H1 (cell line): ENCODE measurements around the gene SLC26A8. TPM values are rescaled to one million over a fixed set of nuclear protein-coding genes. Genes with fewer than 3 reads are reported as not detected.

ENCODE experiments used
- CTCF ChIA-PET: fragments of 300-600 bp; sonication (Branson Sonifier 250); formaldehyde crosslinking; loops from one replicate; lab custom pipeline; 2021; ENCODE audit not compliant: partially characterized antibody; lab: Charles Lee
- POLR2A ChIA-PET: fragments of 300-600 bp; sonication (Branson Sonifier 250); formaldehyde crosslinking; loops from one replicate; lab custom pipeline; 2021; ENCODE audit warnings: inconsistent platforms; ENCODE audit not compliant: partially characterized antibody; lab: Charles Lee
- DNase-seq, 2 experiments: peaks; one replicate each; pipeline versions ENCODE4 v3.0.0 to v3.0.0-alpha.2; 2010 to 2022; ENCODE audit warnings: low spot score in 2 of 2, low read depth in 1 of 2, mixed read lengths in 1 of 2
- FAIRE-seq: peaks from 2 replicates; lab custom pipeline; 2011; peaks lifted over from hg19 to GRCh38; lab: Jason Lieb, UNC
- H2AFZ ChIP-seq: 2 replicates; pipeline ENCODE4 v1.8.1; 2012; ENCODE audit warnings: low read length, inconsistent platforms
- H2AK5ac ChIP-seq: 2 replicates; pipeline ENCODE4 v1.6.1; 2013; ENCODE audit warnings: low read depth, low read length
- H2BK120ac ChIP-seq: replicated peaks from 2 replicates; pipeline ENCODE3; 2013; ENCODE audit warnings: low read depth, low read length, inconsistent platforms
- H2BK12ac ChIP-seq: 2 replicates; pipeline ENCODE4 v1.6.1; 2013; ENCODE audit warnings: low read depth, low read length
- H2BK15ac ChIP-seq: 2 replicates; pipeline ENCODE4 v1.6.1; 2013; ENCODE audit warnings: low read length
- H2BK20ac ChIP-seq: 2 replicates; pipeline ENCODE4 v1.6.1; 2013; ENCODE audit warnings: low read length
- H2BK5ac ChIP-seq: 2 replicates; pipeline ENCODE4 v1.6.1; 2013; ENCODE audit warnings: low read depth, low read length
- H3K14ac ChIP-seq: 2 replicates; pipeline ENCODE4 v1.6.1; 2013; ENCODE audit warnings: inconsistent platforms; ENCODE audit not compliant: insufficient read length
- H3K18ac ChIP-seq: 2 replicates; pipeline ENCODE4 v1.6.1; 2013; ENCODE audit warnings: low read length; ENCODE audit errors: extremely low read depth
- H3K23ac ChIP-seq: 2 replicates; pipeline ENCODE4 v1.6.1; 2013; ENCODE audit warnings: inconsistent platforms; ENCODE audit not compliant: insufficient read length
- H3K23me2 ChIP-seq: 2 replicates; pipeline ENCODE4 v1.6.1; 2013; ENCODE audit warnings: low read depth, low read length
- H3K27ac ChIP-seq: 2 replicates; pipeline ENCODE4 v1.6.1; 2011; ENCODE audit warnings: low read depth, low read length, inconsistent platforms
- H3K27me3 ChIP-seq, 4 experiments: replicated peaks in 1 of 4; 1 replicate in 1 of 4; 2 replicates in 3 of 4; pipeline versions ENCODE4 v1.6.1 to v1.8.1; 2011 to 2013; ENCODE audit warnings: low read length in 3 of 4, mild to moderate bottlenecking in 3 of 4, inconsistent platforms in 2 of 4, mixed read lengths in 2 of 4, moderate library complexity in 1 of 4; ENCODE audit not compliant: control insufficient read depth in 3 of 4, insufficient read depth in 3 of 4; ENCODE audit errors: extremely low read depth in 1 of 4
- H3K36me3 ChIP-seq, 4 experiments: 2 replicates each; pipeline versions ENCODE4 v1.6.1 to v1.8.1; 2011 to 2013; ENCODE audit warnings: mild to moderate bottlenecking in 4 of 4, low read length in 3 of 4, moderate library complexity in 2 of 4, control low read depth in 1 of 4, inconsistent platforms in 1 of 4; ENCODE audit not compliant: insufficient read depth in 4 of 4, control insufficient read depth in 2 of 4
- H3K4ac ChIP-seq: replicated peaks from 2 replicates; pipeline ENCODE3; 2013; ENCODE audit warnings: low read length, low read depth, mixed read lengths, inconsistent platforms; ENCODE audit not compliant: insufficient read length
- H3K4me1 ChIP-seq, 4 experiments: replicated peaks in 1 of 4; 1 replicate in 1 of 4; 2 replicates in 3 of 4; pipeline versions ENCODE4 v1.6.1 to v1.8.1; 2011 to 2013; ENCODE audit warnings: low read length in 3 of 4, inconsistent platforms in 2 of 4, mixed read lengths in 1 of 4; ENCODE audit not compliant: insufficient read depth in 4 of 4, control insufficient read depth in 3 of 4
- H3K4me2 ChIP-seq, 2 experiments: 2 replicates each; pipeline versions ENCODE4 v1.6.1 to v1.8.1; 2011 to 2013; ENCODE audit warnings: low read depth in 2 of 2, low read length in 2 of 2, control low read depth in 1 of 2, inconsistent platforms in 1 of 2, mild to moderate bottlenecking in 1 of 2; ENCODE audit not compliant: insufficient read depth in 1 of 2
- H3K4me3 ChIP-seq, 4 experiments: fragments of 200-600, 300-600 bp in 1 of 4; sonication (generic), shearing (Covaris generic), sonication (Bioruptor Twin) in 1 of 4; 2 replicates each; pipeline versions ENCODE4 v1.5.1 to v1.8.1; 2011 to 2016; ENCODE audit warnings: low read length in 4 of 4, low read depth in 3 of 4, control low read depth in 2 of 4, inconsistent platforms in 2 of 4, mild to moderate bottlenecking in 2 of 4, mixed read lengths in 1 of 4, moderate library complexity in 1 of 4; ENCODE audit not compliant: insufficient read depth in 2 of 4; ENCODE audit errors: extremely low read depth in 1 of 4
- H3K56ac ChIP-seq: replicated peaks from 2 replicates; pipeline ENCODE3; 2013; ENCODE audit warnings: low read depth, mild to moderate bottlenecking, mixed read lengths, low read length, inconsistent platforms; ENCODE audit not compliant: insufficient read length
- H3K79me1 ChIP-seq: 2 replicates; pipeline ENCODE4 v1.6.1; 2013; ENCODE audit warnings: low read depth, low read length, control low read depth
- H3K79me2 ChIP-seq, 2 experiments: 2 replicates each; pipeline versions ENCODE4 v1.6.1 to v1.8.1; 2012 to 2013; ENCODE audit warnings: low read length in 2 of 2, mild to moderate bottlenecking in 2 of 2, inconsistent platforms in 1 of 2; ENCODE audit not compliant: insufficient read depth in 2 of 2, control insufficient read depth in 1 of 2
- H3K9ac ChIP-seq, 4 experiments: replicated peaks in 1 of 4; 1 replicate in 1 of 4; 2 replicates in 3 of 4; pipeline versions ENCODE4 v1.6.1 to v1.8.1; 2011 to 2013; ENCODE audit warnings: low read depth in 3 of 4, low read length in 3 of 4, control low read depth in 2 of 4, mild to moderate bottlenecking in 2 of 4, moderate library complexity in 2 of 4, inconsistent platforms in 1 of 4; ENCODE audit errors: extremely low read depth in 1 of 4
- H3K9me3 ChIP-seq, 2 experiments: 2 replicates each; pipeline versions ENCODE4 v1.6.1 to v1.8.1; 2012 to 2013; ENCODE audit warnings: mild to moderate bottlenecking in 2 of 2, moderate library complexity in 2 of 2, control low read depth in 1 of 2, inconsistent platforms in 1 of 2, low read depth in 1 of 2, low read length in 1 of 2, mixed read lengths in 1 of 2; ENCODE audit not compliant: insufficient read depth in 2 of 2
- H4K20me1 ChIP-seq, 2 experiments: replicated peaks in 1 of 2; 2 replicates each; pipeline versions ENCODE3 to v1.8.1; 2011 to 2013; ENCODE audit warnings: inconsistent platforms in 2 of 2, low read length in 2 of 2, mild to moderate bottlenecking in 1 of 2; ENCODE audit not compliant: insufficient read depth in 2 of 2, control insufficient read depth in 1 of 2
- H4K5ac ChIP-seq: 2 replicates; pipeline ENCODE4 v1.6.1; 2013; ENCODE audit warnings: low read length, low read depth, mixed read lengths, inconsistent platforms; ENCODE audit not compliant: insufficient read length
- H4K8ac ChIP-seq: 2 replicates; pipeline ENCODE4 v1.8.0; 2013; ENCODE audit warnings: mild to moderate bottlenecking, moderate library complexity, low read length, inconsistent platforms; ENCODE audit not compliant: insufficient read depth; ENCODE audit errors: extremely low read depth
- H4K91ac ChIP-seq: replicated peaks from 2 replicates; pipeline ENCODE3; 2013; ENCODE audit warnings: low read length, mixed read lengths, inconsistent platforms; ENCODE audit not compliant: insufficient read length
- ATF2 ChIP-seq: IDR thresholded peaks from 2 replicates; pipeline ENCODE4 v1.6.1; 2012; ENCODE audit warnings: low read length, inconsistent platforms
- CTCF ChIP-seq, 3 experiments: IDR thresholded peaks; 1 replicate in 2 of 3; 2 replicates in 1 of 3; pipeline versions ENCODE4 v1.5.1 to v1.6.1; 2011; ENCODE audit warnings: low read length in 3 of 3, mild to moderate bottlenecking in 3 of 3, inconsistent platforms in 2 of 3, low read depth in 1 of 3, moderate library complexity in 1 of 3; ENCODE audit not compliant: insufficient read depth in 1 of 3; ENCODE audit errors: control extremely low read depth in 1 of 3
- EP300 ChIP-seq, 2 experiments: IDR thresholded peaks; 1 replicate in 1 of 2; 2 replicates in 1 of 2; pipeline ENCODE4 v1.6.1; 2011 to 2012; ENCODE audit warnings: low read depth in 2 of 2, low read length in 2 of 2, mild to moderate bottlenecking in 2 of 2, borderline replicate concordance in 1 of 2, inconsistent platforms in 1 of 2, moderate library complexity in 1 of 2
- FOSL1 ChIP-seq: IDR thresholded peaks from 2 replicates; pipeline ENCODE4 v1.6.1; 2011; ENCODE audit warnings: mild to moderate bottlenecking, low read depth, low read length, moderate library complexity; ENCODE audit not compliant: insufficient read depth
- GABPA ChIP-seq: IDR thresholded peaks from 2 replicates; pipeline ENCODE4 v1.6.1; 2011; ENCODE audit warnings: mild to moderate bottlenecking, low read length, moderate library complexity, borderline replicate concordance; ENCODE audit not compliant: insufficient read depth
- KDM4A ChIP-seq: IDR thresholded peaks from one replicate; pipeline ENCODE4 v1.7.1; 2012; ENCODE audit warnings: low read depth, mild to moderate bottlenecking, moderate library complexity, low read length, inconsistent platforms; ENCODE audit not compliant: severe bottlenecking
- MAFK ChIP-seq: IDR thresholded peaks from 2 replicates; pipeline ENCODE4 v1.6.1; 2012; ENCODE audit warnings: low read depth, mild to moderate bottlenecking, improper control_type of control experiment, low read length
- POLR2A ChIP-seq, 2 experiments: IDR thresholded peaks; 1 replicate in 1 of 2; 2 replicates in 1 of 2; pipeline ENCODE4 v1.6.1; 2011; ENCODE audit warnings: low read depth in 2 of 2, low read length in 2 of 2, mild to moderate bottlenecking in 2 of 2; ENCODE audit errors: control extremely low read depth in 1 of 2
- SP4 ChIP-seq: IDR thresholded peaks from 2 replicates; pipeline ENCODE4 v1.6.1; 2012; ENCODE audit warnings: low read length, inconsistent platforms
- ZNF274 ChIP-seq: IDR thresholded peaks from 2 replicates; pipeline ENCODE4 v1.7.0; 2012; ENCODE audit warnings: low read length, borderline replicate concordance; ENCODE audit errors: extremely low read depth
- polyA plus RNA-seq, 7 experiments: library from polyadenylated mRNA; depleted of rRNA in 3 of 7; stranded (reverse) in 5 of 7; unstranded in 2 of 7; fragments of >200 nt in 5 of 7; fragments of 200-250 nt in 2 of 7; gene quantifications; 1 replicate in 5 of 7; 2 replicates in 1 of 7; 4 replicates in 1 of 7; pipeline versions ENCODE4 v1.2.1 to v1.2.3, GENCODE V29; 2011 to 2013; ENCODE audit warnings: missing spikeins in 2 of 7, mixed read lengths in 2 of 7
- total RNA-seq: library from RNA; stranded (reverse); fragmentation: NEBNext Ultra II Directional; extraction: Animal tissue kit (Norgen Biotek cat#: 25700); gene quantifications from 2 replicates; pipeline ENCODE4 v1.2.1, GENCODE V29; 2021

The SLC26A8 gene
- total and polyA plus RNA-seq, 2 of the 8 experiments (the other 6 are each of a cell fraction or from before 2014, with no cell fraction given), result 0.56 to 0.57 TPM

- H3K23me2 ChIP-seq, result peaks cover 4% of the 10 kb centered on the region; the same call in 1 of the 2 replicates
- FAIRE-seq (no peak), DNase-seq (no peak)
- H3K23ac ChIP-seq, result no peak overlapping the region
- H3K9me3 ChIP-seq, result no peaks in the 10 kb centered on the region
- no peaks in the 10 kb centered on the region for H3K36me3 ChIP-seq
- H4K20me1 ChIP-seq, result peaks cover 0 to 4% of the 10 kb centered on the region in 2 experiments
- no peak overlapping the region for H3K4me3 ChIP-seq
- H2BK15ac ChIP-seq, result no peak overlapping the region
- no peaks in the 10 kb centered on the region for H3K4me1 ChIP-seq
- no peak overlapping the region for H2BK120ac ChIP-seq
- no peak overlapping the region for H3K9ac ChIP-seq
- no peak overlapping the region for H3K14ac ChIP-seq
- H2AK5ac ChIP-seq, result no peak overlapping the region
- H2BK12ac ChIP-seq, result no peak overlapping the region
- no peak overlapping the region for H3K4ac ChIP-seq
- H3K27ac ChIP-seq, result no peak overlapping the region
- POLR2A ChIA-PET, result interaction anchor here (1.0 kb wide), 1 partner anchor 37 kb away, joined by 6 read pairs; no protein-coding TSS in a partner anchor
- peaks cover 0 to 23% of the 10 kb centered on the region in 2 experiments; a peak in 2 of 4 replicates for H3K79me2 ChIP-seq
- H3K56ac ChIP-seq, result no peak overlapping the region
- H2AFZ ChIP-seq, result no peak overlapping the region
- no peak overlapping the region for H4K5ac ChIP-seq
- no peak overlapping the region for H3K18ac ChIP-seq
- CTCF ChIA-PET, result interaction anchor here (0.6 to 1.2 kb wide), 3 partner anchors 11 to 71 kb away, joined by 3 to 4 read pairs (median 3); no protein-coding TSS in a partner anchor
- no peak overlapping the region for H2BK5ac ChIP-seq
- no peaks in the 10 kb centered on the region for H3K27me3 ChIP-seq
- H2BK20ac ChIP-seq, result no peak overlapping the region
- H3K79me1 ChIP-seq, result no peaks in the 10 kb centered on the region; the same call in 1 of the 2 replicates
- H4K8ac ChIP-seq, result no peak overlapping the region
- no peak overlapping the region for H4K91ac ChIP-seq
- no peak overlapping the region for H3K4me2 ChIP-seq
- TF ChIP-seq EP300 (IDR thresholded peaks at IDR 0.05; ENCODE audit: borderline replicate concordance in 1 of 2, low read depth in 2 of 2, low read length in 2 of 2) (no peak), POLR2A (IDR thresholded peaks at IDR 0.05; ENCODE audit: control extremely low read depth in 1 of 2, low read depth in 2 of 2, low read length in 2 of 2) (no peak), ZNF274 (no peak), ATF2 (no peak), FOSL1 (no peak), KDM4A (no peak), GABPA (no peak), MAFK (no peak), SP4 (no peak), CTCF (IDR thresholded peaks at IDR 0.05; ENCODE audit: control extremely low read depth in 1 of 3, insufficient read depth in 1 of 3, low read depth in 1 of 3, low read length in 3 of 3) (no peak)
Observed at GRCh38 chr6:36065916-36066315, 41.5 kb upstream of the SLC26A8 start.
